ENCODE results near the gene AKAP6.

The AKAP6 gene

DNA sequence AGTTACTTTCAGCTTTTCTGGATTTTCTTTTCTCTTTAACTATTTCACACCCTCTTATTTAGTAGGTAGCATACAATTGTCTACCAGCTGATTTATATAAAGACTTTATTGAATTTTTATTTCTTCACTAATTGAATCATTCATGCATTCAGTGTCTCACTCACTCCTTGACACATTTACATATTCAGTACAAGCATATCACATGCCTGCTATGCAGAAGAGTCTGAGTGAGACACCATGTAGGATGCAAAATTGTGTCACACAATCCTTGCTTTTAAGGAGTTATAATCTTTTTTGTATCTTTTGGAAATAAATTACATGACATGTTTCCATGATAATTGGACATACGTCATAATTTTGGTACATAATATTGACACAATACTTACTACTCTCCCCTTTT, 83.0 kb downstream of the AKAP6 start:
- no peak for DNase-seq

DNA sequence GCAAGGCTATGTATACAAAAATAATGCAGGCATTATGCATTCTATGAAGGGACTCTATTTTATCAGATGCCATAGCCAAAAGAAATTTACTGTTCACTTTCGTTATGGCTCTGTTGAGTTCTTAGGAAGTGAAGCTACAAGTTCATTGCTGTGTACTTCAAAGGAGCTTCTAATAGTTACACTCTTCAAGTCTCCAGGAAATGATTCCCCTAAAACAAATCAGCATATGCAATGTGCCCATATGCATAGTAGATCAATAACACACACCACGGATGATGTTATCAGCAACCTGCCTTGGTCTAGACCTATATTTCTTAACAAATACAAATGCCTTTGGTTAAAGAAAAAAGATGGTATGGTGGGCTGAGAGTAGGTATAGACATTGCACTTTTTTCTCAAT, 83.4 kb downstream of the AKAP6 start:
- DNase-seq: no peak

DNA sequence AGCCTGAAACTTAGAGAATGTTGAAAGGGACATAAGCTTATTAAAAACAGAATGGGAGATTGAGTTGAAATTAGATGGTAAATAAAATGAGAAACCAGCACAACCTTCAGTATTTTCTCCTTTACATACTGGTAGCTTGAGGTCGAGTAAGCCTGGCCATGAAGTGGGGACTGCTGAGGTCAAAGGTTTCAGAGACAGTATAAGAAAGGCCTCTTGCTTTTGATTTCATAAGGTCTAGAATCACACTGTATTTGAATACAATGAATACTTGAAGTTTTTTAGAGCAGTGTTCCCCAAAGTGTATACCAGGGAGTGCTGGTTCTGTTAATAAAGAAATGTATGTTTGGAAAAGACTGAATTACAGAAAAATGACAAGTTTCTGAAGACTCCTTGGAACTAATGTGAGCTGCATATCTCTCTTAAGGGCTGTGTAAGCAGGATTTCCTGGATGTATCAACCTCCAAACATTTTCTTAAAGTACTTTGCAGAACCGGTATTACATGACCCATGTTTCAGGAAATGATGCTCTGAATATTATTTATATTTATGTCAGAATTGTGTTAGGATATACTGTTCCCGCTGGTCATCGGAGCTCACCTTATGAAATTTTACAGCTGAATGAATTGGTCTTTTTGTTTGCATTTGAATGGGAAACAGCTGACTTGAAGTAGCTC, 85.0 kb downstream of the AKAP6 start:
- DNase-seq: no peak

DNA sequence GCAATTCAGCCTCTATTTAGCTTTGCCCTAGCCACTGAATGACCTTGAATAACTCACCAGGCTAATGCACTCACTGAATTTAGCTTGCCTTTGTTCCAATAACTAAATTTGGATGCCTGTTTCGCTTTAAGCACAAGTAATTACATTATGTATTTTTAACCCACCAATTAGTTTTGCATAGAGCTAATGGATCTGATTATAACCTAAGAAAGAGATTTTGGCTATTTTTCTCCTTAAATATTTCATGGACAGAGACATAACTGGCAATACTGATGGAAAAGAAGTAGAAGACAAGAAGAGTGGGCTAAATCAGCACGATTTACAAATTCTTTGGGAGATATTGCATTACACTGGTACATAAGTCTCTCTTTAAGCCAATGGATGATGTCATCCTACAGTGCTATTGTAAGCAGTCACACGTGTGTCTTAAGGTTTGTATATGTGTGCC, 85.7 kb downstream of the AKAP6 start:
- no peak for DNase-seq

DNA sequence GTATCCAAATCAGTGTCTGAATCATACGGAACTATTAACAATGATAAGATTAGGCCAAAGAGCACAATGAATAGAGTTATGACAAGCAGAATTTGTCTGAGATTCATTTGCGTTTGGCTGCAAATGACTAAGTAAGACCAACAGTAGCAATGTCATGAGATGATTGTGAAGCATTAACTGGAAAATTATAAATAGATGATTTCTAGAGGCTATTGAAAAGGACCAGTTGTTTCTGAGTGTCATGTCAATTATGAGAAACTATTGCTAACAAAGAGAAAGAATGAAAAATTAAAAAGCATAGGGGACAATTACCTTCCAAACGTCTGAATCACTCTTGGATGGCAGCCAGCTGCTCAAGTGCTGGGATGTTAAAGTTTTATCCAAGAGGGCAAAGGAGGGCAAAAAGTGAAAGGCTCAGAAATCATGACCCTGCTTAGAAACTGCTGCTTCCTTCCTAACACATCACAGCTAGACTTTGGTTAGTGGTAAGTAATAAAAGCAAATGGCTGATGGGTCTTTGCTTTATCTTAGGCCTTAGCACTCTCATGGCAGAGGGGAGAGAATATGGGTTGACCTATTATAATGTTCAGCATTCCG, 89.0 kb downstream of the AKAP6 start:
- no peak for DNase-seq

DNA sequence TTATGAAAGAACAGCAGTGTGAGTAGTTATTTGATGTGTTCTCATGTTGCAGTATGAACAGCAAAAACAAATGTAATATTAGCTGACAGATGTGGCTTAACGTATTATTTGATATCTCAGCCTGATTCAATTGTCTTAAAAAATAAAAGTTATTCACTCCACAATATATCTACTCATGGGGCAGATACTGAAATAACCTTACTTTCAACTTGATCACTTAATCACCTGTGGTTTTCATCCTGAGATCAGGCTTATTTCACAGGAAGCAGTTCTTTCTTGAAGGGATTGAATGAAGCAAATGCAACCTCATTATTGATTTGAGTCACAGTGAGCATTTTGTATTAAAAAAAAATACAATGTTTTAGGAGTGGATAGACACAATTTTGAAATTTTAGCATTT, 90.3 kb downstream of the AKAP6 start:
- no peak for DNase-seq

DNA sequence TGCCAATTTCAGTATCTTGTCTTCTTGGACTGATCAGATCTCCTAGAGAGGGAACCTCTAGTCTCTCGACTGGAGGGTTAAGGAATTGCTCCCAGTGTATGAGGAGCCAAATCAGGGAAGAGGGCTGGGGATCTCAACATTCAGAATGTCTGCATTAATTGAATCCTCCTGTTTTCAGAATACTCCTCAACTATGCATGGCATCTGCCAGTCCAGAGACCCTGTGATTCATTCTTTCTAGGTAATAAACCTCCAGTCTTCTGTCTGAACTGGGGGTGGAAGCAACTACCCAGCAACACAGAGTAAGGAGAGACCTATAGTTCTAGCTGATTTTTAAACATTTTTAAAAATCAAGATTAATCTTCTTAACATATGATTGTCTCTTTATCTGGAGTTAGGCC, 92.7 kb downstream of the AKAP6 start:
- no peak for DNase-seq

DNA sequence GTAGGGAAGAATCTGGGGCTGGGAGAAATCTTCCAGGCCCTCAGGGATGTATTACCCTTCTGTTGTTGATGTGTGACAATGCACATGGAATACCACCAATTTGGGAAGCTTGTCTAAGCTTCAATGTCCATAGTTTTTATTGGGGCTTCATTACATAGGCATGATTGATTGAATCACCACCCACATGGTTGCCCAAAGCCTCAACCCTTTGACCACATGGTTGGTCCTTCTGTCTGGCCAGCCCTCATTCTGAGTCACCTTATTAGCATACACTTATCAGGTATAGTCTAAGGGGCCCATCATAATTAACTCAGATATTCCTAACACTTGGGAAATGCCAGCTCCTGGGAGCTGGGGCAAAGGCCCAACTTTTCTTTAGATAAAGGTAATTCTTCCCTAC, 93.3 kb downstream of the AKAP6 start:
- DNase-seq: no peak

DNA sequence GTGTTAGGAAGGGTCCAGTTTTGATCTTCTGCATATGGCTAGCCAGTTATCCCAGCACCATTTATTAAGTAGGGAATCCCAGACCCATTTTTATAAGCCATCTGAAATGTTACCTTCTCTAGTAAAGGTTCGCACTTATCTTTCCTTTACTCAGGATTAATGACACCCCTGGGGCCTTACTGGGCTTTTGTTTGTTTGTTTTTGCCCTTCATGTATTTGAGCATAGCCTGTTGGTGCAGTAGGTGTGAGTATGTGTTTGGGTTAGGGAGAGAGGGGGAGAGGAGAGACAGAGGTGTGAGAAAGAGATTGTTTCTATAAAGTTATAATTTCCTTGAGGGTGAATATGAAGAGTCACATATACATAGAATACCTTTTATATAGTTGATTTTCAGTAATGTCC, 96.9 kb downstream of the AKAP6 start:
- no peak for DNase-seq

DNA sequence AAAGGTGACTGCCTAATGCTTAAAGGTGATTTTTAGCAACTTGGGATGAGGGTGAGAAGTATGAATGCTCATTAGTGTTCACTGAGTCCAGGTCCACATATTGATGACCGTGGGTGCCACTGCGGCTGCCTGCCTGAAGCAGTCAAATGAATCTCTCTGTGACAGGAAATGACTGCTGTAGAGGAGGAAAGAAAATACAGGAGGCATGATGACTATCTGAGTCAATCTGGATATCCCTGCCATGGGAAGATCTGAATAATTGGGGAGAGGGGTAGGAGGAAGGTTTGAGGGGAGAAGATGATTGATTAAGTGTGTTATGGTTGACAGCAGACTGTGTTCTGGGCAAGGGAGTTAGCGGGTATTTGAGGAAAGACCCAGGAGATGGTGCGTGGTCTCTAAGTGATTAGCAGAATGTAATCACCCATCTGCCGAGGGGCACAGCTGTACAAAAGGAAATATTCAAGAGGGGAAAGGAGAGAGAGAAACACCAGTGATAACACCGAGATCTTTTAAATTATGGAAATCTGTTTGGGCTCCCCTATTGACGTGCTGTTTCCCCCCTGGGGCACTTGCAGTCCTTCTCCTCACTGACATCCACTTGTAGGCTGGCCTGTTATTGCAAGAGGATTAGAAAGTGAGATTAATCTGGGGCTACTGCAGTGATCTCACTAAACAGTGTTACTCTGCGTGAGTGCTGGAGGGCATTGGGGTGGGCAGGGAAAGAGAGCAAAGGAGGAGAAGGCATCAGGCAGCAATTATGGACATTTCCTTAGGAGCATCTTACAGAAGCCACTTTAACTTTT, 97.7 kb downstream of the AKAP6 start:
- no peak for DNase-seq

DNA sequence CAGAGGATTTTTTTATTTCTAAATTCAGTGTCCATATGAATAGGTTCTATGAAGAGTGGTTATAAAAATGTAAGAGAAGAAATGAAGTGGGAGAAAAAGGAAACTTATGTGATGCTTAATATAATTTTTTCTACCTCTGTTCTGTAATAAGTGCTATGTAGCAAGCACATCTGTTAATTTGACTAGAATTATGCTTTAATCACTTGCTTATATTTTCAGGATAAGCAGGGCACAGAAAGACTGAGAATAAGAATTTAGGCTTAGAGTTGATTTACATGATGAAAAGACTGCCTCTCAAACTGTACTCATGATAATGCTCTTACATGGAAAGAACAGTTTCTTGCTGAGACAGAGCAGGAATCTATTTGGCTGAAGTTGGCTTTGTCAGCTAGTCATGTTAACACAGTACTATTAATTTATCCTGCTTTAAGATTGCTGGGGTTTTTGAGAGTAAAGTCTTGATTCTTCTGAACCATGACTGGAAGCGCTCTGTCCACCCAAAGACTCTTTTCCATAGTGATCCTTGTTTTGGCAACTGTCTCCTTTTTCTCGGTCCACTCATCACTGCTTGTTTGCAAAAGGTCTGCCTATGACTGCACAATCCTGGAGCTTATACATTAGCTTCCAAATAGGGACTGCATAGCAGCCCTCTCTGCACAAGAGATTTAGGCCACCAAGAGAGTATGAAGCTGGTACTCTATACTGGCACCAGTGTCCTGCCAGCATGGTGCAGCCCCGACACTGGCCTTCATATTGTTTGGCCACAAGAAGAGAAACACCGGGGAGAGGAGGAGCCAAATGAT, 98.8 kb downstream of the AKAP6 start:
- DNase-seq: no peak

DNA sequence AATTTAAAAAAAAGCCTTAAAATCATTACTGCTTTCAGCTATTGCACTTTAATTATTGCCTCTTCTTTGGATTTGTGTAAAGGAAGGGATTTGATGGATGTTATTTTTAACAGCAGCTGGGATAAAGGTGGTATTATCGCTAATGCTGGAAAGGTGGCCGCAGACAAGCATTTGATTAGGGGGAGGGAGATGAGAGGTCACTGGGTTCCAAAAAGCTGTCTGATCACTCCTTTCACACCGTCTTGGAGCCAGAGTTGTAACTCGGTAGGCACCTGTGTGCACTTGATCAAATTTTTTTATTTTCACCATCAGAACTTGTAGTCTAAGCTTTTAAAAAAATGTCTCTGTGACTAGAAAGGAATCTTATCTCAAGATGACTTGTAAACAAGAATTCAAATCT, 99.8 kb downstream of the AKAP6 start:
- no peak for DNase-seq

DNA sequence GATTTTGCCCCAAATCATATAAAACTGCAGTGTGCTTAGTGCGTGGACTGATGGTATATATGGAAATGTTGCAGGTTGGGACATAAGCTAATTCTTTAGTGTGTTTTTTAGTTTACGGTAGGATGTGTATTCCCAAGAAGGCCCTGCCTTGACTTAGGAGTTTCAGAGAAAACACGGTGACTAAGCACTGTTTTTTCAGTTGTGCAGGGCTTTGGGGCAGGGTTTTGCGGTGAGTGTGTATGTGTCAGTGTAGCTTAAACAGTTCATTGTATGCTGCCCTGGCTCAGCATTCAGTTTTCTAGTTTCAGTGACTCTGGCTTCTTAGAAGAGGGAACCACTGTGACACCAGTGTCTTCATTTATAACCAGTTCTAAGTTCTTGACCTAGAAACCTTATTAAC, 101.2 kb downstream of the AKAP6 start:
- DNase-seq: no peak

DNA sequence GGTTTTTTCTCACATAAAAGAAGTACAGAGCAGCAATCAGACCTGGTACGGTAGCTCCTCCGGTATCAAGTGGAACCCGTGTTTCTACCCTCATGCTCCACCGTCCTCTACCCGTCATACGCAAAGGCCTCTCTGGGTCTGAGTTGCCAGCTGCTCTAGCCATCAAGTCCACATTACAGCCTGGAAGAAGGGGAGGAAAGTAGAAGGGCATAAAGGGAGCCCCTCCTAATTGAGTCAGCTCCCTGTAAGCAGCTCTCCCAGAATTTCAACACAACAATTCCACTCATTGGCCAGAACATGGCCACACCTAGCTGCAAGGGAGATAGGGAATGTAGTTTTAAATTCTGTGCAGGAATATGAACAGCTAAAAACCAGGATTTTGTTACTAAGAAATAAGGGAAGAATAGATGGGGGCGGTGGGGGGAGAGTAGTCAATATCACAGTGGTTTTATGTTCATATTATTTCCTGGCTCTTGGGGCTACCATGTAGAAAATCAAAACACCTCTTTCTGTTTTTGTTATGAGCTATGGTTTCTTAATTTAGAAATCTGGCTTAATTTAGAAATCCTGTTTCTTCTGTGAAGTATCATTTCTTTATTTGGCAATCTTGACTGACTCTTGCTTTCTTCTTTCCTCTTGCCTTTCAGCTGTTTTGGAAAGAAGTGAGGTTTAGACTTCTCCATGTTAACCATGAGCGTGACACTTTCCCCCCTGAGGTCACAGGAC, 103.9 kb downstream of the AKAP6 start:
- no peak for DNase-seq

DNA sequence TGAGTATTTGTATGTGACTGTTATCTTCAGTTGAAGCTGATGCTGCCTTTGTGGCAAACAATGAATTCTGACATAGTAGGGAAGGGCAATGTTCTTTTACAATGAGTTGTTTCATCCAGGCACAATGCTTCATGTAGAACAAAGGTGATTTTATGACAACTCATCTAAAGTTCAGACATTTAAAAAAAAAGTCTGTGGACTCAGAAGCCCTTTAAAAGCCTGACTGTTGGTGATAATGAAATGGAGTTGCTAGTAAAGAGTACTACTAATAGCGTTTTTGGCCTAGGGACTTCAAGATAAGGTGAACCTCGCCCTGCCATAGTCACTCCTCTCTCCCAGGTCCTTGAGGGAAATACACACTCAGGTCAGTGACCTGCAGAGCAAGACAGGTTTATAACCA, 105.1 kb downstream of the AKAP6 start:
- DNase-seq: no peak

DNA sequence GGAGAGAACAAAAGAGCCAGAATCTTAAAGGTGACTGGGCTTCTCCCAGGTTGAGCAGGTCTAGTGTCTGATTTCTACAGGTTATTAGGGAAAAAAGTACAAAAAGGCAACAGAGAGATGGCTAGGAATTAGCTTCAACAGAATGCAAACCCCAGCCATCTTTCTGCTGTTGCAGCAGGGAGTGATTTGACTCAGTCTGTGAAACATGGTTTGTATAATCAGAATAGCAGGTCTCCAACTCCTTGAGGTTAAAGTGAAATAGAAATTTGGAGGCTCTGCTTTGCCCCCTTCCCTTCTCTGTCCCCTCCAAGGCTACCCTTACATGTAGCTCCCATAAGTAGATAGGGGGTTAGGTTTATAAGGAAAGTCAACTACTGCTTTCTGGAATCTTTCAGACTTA, 105.8 kb downstream of the AKAP6 start:
- DNase-seq: no peak

DNA sequence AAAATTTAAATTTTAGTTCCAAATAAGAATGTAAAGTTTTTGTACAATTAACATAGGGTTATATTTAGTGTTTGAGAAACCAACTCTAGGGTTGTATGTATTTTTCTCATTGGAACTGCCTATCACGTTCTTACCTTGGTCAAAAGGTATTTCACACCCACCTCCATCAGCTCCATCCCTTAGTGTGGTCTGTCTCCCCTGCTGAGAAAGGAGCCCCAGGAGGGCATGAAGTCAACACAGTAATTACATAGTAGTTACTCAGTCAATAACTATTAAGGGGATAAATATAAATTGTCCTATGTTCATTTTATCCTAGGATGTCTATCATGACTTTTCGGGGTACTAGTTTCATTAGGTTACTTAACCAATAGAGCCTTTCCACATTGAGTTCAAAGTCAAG, 106.3 kb downstream of the AKAP6 start:
- DNase-seq: no peak

DNA sequence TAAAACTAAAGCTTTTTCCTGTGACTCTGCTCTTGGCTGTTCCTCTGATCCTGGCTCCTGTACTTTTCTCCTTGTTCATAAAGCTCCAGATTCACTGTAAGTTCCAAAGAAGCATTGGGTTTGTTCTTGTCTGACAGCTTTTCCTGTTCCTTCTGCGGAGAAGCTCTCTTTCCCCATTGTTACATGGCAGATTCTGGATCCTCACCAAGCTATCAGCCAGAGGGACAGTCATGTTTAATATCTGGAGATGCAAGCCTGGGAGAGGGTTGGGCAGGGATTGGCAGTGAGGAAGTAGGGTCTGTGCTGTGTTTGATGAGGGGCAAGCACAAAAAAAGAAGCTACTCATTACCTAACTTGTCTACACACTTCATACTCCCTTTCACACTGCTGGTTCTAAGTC, 107.9 kb downstream of the AKAP6 start:
- DNase-seq: no peak

DNA sequence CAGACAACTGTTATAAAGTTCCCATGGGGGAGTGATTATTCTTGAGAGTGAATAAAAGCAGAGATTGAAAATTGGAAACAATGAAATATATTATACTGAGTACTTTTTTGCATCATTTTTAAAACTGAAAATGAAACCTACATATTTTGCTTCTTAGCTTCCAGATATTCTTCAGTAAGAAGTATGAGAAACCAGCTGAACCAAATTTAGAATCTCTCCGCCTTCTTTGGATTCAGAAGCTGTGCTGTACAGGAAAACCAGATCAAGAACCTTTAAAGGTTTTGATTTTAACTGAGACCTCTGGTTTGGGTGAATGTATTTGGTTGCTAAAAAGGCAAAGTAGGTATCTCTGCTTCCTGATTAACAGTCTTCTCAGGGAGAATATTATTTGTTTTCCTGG, 109.4 kb downstream of the AKAP6 start:
- DNase-seq: no peak

DNA sequence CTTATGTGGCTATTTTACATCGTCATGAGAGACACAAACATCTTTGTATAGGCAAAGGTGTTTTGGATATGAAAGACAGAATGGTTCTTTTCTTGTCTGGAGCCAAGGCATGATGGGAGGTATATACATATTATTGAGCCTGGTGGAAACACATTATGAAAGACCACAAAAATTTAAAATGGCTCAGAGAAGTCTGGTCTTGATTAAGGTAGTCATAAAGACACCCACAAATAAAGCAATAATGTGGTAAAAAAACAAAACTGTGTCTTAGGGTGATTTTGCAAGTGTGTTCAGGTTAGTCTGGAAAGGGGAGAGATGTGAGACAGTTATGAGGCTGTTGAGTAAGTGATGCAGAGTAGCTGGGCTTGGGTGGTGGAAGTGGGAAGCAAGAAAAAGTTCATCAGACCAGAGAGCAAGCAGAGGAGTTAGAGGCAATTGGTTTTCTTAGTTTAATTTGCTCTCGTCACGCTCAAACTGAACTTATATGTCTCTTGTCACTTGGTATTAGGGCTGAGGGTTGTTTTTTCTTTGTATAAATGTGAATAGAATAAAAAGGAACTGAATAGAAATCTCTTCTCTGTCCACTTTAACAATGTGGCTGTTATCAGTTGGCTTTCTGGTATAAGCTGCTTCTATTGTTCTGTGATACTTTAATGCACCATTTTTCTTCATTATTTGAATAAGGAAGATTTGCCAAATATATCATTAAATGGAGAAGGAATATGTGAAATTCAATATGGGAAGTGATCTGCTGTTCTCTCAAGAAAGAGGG, 115.0 kb downstream of the AKAP6 start:
- no peak for DNase-seq

DNA sequence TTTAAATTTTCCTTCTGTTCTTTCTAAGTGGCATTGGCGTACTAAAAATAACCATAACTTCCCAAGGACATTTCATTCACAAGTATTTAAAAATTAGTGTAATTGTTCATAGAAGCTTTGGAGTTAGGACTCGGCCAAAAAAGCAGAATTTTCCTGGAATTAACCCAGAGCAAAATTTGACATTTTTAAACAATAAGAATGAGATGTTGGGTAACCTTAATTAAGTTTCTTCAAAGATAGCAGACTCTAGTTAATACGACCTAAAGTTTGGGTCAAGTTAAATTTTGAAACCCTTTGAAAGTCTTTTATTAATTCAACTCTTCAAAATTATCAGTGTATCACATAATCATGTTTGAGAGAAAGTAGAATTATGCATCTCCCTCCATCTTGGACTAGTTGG, 118.3 kb downstream of the AKAP6 start:
- DNase-seq: no peak

DNA sequence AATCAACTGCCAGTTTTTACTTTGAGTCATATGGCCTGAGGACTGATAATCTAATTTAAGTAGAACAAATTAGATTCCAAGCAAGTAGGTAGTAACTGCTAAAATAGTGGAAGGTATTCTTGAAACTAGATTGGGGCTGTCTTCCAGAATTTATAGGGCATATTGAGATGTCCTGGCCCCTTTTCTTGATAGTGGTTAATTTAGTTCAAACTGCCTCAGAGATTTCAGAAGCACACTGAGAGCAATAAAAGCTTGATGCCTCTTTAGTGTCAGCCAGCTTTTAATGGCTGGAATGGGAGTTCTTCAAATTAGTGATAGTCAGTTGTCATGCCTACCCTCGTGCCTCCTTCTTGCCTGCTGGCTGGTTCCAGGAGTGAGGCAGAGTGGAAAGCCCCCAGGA, 120.5 kb downstream of the AKAP6 start:
- DNase-seq: no peak
